ENCODE results near the gene DOCK10. TPM values are rescaled to one million over a fixed set of nuclear protein-coding genes. Genes with fewer than 3 reads are reported as not detected.

The DOCK10 gene
- total and polyA plus RNA-seq, 9 of the 15 experiments (the other 6 are each of a cell fraction or from before 2014, with no cell fraction given), result 0.01 to 0.87 (median 0.18) TPM

DNA sequence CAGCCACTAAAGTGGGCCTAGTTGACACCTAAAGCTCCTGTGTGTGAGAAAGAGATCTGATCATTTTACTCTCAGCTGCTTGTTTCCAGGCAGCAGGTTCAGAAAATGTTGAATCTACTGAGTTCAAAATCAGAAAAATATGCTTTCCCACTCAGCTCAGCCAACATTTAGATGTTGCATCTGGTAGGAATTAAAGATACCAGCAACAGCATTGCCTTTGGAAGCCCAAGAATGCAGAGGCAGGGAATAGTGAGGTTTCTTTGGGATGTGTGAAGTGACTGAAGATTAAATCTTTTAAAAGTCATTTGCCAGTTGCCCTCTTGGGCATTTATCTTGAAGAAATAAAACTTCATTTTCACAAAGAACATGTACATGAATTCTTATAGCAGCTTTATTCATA, 33.9 kb upstream of the DOCK10 start:
- Histone ChIP-seq H3K4me1 (replicated peaks in 1 of 2; ENCODE audit: control insufficient read depth in 2 of 2, insufficient read depth in 2 of 2, low read length in 2 of 2) (no peaks in the 10 kb centered on the region), H3K27me3 (ENCODE audit: control insufficient read depth in 2 of 2, insufficient read depth in 2 of 2, low read length in 2 of 2) (no peaks in the 10 kb centered on the region), H3K4me2 (ENCODE audit: insufficient read depth, low read length) (no peak overlapping the region), H3K36me3 (ENCODE audit: control insufficient read depth, insufficient read depth, low read length) (no peaks in the 10 kb centered on the region), H3K9ac (ENCODE audit: insufficient read depth in 1 of 2, low read depth in 2 of 2, low read length in 2 of 2) (no peak overlapping the region), H2AFZ (ENCODE audit: low read depth, low read length) (no peak overlapping the region), H3K9me1 (ENCODE audit: control insufficient read depth, insufficient read depth, low read length) (no peaks in the 10 kb centered on the region), H3K4me3 (no peak overlapping the region), H3K9me3 (replicated peaks; ENCODE audit: control insufficient read depth, insufficient read depth, low read depth, low read length) (no peaks in the 10 kb centered on the region), H4K20me1 (replicated peaks; ENCODE audit: control insufficient read depth, insufficient read depth, low read length) (no peaks in the 10 kb centered on the region), H3K27ac (ENCODE audit: extremely low read depth, low read depth, low read length) (no peak overlapping the region), H3K79me2 (ENCODE audit: control insufficient read depth, insufficient read depth, low read length) (no peaks in the 10 kb centered on the region)
- no TSS peak for BruUV-seq (replicated peaks)
- DNase-seq (ENCODE audit: extremely low read depth in 1 of 4, low spot score in 3 of 4), result no peak
- ChIA-PET POLR2A (no interaction called here), CTCF (ENCODE audit: low intra/inter-chr PET ratio) (no interaction called here)
- in situ Hi-C loops (cut with MboI) (no loop called here), intact Hi-C loops (cut with micrococcal nuclease) (no loop called here)
- no peak for ATAC-seq
- FAIRE-seq, result no peak
- TF ChIP-seq ZNF217 (CRISPR knock-in tag; IDR thresholded peaks at IDR 0.05) (no peak), NFE2 (IDR thresholded peaks at IDR 0.05; ENCODE audit: low read depth) (no peak), ARID3B (CRISPR knock-in tag; IDR thresholded peaks at IDR 0.05; ENCODE audit: borderline replicate concordance) (no peak), ZNF551 (CRISPR knock-in tag; IDR thresholded peaks at IDR 0.05) (no peak), FOXK2 (conservative IDR thresholded peaks at IDR 0.05 in 1 of 2, IDR thresholded peaks at IDR 0.05 in 1 of 2; ENCODE audit: low read depth in 2 of 2) (no peak), HOXB6 (CRISPR knock-in tag; IDR thresholded peaks at IDR 0.05; ENCODE audit: borderline replicate concordance) (no peak), SNIP1 (IDR thresholded peaks at IDR 0.05; ENCODE audit: low read depth) (no peak), KLF6 (CRISPR knock-in tag; IDR thresholded peaks at IDR 0.05; ENCODE audit: borderline replicate concordance) (no peak), HMGXB4 (CRISPR knock-in tag; IDR thresholded peaks at IDR 0.05) (no peak), E2F3 (CRISPR knock-in tag; IDR thresholded peaks at IDR 0.05) (no peak), U2AF1 (optimal IDR thresholded peaks at IDR 0.05; ENCODE audit: low read depth, low read length) (no peak)
- TF ChIP-seq, protein P1, sequence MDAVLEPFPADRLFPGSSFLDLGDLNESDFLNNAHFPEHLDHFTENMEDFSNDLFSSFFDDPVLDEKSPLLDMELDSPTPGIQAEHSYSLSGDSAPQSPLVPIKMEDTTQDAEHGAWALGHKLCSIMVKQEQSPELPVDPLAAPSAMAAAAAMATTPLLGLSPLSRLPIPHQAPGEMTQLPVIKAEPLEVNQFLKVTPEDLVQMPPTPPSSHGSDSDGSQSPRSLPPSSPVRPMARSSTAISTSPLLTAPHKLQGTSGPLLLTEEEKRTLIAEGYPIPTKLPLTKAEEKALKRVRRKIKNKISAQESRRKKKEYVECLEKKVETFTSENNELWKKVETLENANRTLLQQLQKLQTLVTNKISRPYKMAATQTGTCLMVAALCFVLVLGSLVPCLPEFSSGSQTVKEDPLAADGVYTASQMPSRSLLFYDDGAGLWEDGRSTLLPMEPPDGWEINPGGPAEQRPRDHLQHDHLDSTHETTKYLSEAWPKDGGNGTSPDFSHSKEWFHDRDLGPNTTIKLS (IDR thresholded peaks at IDR 0.05; ENCODE audit: borderline replicate concordance, low read depth), result no peak
- TF ChIP-seq, protein P2, sequence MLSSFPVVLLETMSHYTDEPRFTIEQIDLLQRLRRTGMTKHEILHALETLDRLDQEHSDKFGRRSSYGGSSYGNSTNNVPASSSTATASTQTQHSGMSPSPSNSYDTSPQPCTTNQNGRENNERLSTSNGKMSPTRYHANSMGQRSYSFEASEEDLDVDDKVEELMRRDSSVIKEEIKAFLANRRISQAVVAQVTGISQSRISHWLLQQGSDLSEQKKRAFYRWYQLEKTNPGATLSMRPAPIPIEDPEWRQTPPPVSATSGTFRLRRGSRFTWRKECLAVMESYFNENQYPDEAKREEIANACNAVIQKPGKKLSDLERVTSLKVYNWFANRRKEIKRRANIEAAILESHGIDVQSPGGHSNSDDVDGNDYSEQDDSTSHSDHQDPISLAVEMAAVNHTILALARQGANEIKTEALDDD (IDR thresholded peaks at IDR 0.05), result no peak
- TF ChIP-seq, protein P3, sequence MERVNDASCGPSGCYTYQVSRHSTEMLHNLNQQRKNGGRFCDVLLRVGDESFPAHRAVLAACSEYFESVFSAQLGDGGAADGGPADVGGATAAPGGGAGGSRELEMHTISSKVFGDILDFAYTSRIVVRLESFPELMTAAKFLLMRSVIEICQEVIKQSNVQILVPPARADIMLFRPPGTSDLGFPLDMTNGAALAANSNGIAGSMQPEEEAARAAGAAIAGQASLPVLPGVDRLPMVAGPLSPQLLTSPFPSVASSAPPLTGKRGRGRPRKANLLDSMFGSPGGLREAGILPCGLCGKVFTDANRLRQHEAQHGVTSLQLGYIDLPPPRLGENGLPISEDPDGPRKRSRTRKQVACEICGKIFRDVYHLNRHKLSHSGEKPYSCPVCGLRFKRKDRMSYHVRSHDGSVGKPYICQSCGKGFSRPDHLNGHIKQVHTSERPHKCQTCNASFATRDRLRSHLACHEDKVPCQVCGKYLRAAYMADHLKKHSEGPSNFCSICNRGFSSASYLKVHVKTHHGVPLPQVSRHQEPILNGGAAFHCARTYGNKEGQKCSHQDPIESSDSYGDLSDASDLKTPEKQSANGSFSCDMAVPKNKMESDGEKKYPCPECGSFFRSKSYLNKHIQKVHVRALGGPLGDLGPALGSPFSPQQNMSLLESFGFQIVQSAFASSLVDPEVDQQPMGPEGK (CRISPR knock-in tag; IDR thresholded peaks at IDR 0.05; ENCODE audit: borderline replicate concordance), result no peak

Measured in K562 (cell line).